Epidermal melanocyte (primary cell): ENCODE results near the gene ITGB8.

Experiments used
- DNase-seq: peaks from one replicate; pipeline ENCODE4 v3.0.0; 2011; ENCODE audit warnings: low spot score; ENCODE audit not compliant: insufficient read length

Gene ITGB8

DNA sequence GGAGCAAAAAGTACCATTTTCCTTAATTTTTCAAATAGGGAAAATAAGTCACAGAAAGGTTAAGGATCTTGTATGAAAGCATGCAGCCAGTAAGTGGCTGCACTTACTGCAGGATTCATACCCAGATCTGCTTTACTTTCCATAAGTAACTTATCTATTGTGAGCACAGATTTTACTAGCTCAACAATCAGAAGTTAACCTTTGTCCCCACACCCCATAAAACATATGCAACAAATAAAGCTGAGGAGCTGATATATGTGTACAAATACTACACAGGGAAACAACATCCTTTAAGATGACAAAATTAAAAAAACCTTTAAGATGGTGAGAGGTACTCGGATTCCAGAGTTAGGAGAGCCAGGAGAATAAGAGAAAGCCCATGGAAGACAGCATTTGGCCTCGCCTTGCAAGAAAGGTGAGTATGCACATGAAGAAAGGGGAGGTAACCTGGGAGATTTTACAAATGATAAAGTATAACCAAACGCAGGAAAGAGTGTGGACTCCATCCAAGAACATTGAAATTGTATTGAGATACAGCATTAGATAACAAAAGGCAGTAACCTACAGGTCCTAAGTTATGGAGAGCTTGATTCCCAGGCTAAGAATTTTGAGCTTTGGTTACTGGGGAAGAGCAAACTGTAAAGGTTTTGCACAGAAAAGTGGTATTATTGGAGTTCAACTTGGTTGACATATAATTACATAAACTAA is 87.1 kb downstream of the ITGB8 start:
- no peak for DNase-seq

DNA sequence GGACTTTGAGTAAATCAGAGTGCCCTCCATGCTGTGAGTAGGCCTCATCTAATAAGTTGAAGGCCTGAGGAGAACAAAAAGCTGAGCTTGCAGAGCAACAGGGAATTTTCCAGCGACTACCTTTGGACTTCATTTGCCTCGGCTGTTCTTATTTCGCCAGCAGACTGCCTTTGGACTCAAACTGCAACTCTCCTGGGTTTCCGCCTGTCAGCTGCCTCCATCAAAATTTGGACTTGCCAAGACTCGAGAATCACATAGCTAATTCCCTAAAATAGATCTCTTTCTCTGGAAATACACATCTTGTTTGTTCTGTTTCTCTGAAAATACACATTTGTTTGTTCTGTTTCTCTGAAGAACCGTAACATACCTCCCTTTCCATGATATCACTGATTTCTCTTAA is 93.8 kb downstream of the ITGB8 start:
- no peak for DNase-seq

DNA sequence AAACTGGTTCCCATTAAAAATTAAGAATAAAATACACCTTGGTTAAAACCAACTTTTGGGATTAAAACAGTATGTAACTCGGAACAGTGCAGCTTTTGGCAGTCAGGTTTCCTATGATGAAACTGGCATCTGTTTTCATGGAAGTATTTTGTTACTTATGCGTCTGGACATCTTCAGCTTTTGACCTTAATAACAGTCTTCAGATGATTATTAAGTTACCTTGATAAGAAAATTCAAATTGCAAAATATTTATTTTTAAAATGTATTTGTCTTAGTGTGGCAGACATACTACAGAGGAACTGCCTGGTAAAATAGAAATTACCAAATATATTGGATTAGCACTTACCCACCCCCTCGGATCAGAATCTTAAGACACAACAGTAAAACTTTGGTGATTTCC is 100.0 kb downstream of the ITGB8 start:
- DNase-seq = no peak

DNA sequence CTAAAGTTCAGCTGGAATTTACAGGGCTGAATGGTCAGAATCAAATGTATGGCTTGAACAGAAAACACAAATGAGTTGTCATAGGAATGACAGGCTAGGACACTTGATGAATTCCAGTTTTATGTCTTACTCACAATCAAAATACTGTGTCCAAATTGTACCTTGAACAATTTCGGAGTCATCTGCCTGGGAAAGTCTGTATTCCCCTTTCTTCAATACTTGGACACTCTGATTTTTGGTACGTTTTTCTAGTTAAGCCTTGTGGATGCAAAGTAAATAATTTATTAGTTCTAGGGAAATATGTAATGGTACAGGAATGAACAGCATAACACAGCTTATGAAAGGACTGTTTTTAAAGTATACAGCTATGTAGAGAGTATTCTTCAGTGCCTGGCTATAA is 100.4 kb downstream of the ITGB8 start:
- DNase-seq = no peak

DNA sequence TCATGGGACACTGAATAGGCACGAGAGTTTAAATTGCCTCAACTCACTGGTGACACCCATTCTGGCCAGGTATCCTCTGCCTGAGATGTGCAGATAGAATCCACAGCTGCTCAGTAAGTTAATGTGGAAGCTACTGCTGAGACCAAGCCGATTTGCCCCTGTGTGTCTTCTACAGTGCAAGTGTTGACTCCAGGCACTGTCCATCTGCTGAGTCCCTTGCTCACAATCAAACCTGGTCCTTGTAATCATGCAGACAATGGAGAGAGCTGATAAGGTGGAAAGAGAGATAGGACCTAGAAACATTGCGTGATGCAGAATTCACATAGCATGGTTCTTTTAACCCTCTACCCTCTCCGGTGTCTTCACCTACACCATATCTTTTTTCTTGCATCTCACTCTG is 101.4 kb downstream of the ITGB8 start:
- no peak for DNase-seq

DNA sequence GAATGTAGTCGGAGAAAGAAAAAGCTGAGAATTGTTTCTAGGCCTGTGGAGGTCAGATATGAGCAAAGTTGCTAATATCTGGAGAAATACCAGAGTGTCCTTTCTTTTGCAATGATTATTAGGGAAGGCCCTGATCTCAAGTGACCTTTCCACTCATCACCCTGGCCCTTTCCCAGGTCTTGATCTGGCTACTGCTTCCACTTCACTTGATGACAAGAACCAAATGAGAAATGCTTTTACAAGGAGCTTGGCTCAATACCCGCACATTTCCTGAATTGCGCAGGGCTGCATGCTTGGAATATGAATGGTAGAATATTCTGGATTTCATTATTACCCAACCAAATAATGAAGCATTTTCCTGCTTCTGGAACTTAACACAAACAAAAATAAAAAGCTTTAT is 104.6 kb downstream of the ITGB8 start:
- DNase-seq = no peak

DNA sequence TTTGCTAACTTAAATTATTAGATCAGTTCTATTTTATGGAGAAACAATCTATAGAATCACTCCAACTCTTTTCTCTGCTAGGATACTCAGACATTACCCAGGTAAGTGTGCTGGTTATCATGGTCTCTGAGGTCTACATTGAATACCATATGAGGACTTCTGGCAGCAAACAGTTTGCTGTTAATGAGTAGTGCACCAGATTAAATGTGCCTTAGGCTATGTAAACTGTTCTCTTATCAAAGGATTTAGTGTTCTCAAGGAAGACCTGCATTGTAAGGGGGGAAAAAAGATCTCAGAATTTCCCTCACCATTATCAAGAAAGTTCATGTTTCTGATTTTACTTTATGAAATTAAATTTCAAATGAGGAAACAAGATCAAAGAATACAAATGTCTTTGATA is 107.5 kb downstream of the ITGB8 start:
- DNase-seq = peak; percentile 62

DNA sequence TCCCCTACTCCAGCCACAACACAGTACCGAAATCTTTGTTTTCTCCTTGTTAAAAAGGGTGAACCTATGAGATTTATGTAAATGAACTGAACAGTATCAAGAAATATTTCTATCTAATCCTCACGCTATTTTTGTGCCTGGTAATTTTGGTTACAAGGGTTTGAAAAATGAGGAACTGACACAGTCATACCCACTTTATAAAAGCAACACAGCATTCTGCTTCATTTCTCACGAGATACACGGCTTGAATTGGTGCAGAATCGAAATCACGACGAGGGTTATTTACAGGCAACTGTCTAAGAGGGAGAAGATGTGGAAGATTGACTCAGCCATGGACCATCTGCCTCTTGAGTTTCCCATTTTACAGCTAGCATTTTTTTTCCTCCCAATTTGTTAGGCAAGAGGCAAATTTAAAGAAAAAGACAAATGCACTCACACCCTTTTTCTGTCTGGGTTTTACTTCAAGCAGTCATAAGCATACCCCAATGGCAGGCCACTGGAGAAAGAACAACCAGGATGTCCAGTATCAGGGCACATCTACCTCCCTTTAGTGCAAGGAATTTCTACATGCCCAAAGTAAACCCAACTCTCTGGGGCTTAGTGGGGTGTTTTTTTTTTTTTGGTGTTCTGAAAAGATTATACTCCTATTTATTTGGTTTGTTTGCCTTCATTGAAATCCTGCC is 108.1 kb downstream of the ITGB8 start:
- DNase-seq = no peak

DNA sequence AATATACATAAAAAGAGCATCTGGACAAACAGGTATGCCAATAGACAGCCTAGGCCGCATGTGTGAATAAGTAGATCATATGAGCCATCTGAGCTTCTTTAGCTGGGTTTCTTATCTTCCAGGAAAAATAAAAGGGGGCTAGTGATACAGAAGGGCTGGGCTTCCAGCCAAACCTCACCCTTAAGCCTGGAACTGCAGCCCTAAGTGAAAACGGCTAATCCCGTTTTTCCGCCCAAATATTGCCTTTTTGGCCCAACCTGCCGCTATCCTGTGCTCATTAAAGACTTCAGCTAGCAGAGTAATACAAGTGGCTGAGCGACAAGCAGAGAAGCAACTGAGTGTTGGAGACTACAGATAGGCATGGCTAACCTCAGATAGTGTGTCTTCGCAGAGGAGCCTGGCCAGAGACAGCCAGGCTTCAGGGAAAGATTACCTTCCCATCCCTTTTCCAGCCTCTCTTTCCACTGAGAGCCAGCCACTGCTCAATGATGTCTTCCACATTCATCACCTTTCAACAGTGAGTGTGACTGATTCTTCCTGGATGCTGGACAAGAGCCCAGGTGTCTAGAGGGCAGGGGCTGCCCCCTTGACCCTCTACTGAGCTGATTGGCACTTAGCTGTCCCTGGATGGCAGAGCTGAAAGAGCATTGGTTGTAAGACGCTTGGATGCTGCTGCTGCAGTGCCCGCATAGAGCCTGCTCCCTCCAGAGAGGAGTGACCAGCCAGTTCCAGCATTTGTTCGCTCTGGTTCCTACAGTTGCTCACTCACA is 108.9 kb downstream of the ITGB8 start:
- no peak for DNase-seq

DNA sequence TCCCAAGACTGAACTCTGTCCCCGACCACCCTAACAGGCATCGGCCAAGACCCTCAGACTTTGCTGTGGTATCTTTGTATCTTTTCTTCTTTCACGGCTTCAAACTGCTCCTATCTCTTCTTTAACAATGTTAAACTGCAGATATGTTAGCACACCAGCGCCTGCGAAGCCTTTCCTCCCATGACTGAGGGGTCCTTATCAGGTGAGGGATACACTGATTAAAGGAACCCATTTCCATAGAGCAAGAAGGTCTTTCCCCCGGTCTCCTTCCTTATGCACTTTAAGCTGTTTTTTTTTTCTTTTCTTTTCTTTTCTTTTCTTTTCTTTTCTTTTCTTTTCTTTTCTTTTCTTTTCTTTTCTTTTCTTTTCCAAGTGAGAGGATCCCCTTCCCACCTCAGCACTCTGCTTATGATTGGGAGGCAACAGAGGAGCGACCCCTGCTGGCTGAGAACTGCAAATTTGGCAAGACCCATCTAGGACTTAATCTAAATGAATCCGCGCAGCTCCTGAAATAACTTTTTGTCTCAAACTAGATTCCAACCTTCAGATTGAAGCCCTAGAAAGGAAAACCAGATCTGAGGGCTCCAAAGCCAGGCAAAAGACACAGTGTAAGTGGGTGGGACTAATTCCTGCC is 109.9 kb downstream of the ITGB8 start:
- DNase-seq = no peak

DNA sequence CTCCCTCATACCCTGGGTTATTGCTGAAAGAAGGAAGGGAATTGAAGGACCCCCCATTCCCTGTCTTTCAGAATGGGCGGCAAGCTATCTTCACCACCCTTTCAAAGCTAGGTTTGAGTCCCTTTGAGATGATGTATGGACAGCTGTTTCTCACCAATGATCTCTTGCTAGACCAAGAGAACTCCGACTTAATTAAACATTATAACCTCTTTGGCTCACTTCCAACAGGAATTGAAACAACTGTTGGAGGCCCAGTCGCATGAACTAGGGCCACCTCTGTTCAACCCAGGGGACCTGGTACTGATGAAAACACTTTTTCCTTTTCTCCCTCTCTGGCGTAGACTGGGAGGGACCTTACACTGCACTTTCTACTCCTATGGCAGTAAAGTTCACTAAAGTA is 110.6 kb downstream of the ITGB8 start:
- no peak for DNase-seq

DNA sequence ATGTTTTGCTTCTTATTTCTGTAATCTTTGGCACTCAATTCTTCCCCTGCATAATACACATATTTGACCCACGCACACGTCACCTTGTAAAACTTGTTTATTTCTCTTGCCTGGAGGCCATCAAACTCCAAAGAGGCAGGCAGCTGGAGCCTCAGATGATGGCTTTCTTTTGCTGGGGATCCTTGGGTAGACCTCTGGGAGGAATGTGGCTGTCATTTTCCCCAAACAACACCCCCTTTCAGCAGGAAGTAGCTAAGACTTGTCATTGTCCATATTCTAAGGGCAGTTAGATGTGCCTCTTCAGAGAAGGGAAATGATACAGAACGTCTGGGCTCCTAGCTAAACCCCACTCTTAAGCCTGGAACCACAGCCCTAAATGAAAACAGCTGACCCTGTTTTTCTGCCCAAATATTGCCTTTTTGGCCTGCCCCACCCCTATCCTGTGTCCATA is 111.3 kb downstream of the ITGB8 start:
- no peak for DNase-seq

DNA sequence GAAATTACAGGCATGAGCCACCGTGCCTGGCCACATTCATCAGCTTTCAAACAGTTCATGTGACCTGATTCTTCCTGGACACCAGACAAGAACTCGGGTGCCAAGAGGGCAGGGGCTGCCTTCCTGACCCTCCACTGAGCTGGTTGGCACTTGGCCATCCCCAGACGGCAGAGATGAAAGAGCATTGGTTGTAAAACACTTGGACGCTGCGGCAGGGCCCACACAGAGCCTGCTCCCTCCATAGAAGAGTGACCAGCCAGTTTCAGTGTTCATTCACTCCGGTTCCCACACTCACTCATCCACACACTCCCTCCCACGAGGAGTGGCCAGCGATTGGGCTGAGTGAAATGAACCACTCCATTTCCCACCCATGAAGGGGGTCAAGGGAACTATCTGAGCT is 112.3 kb downstream of the ITGB8 start:
- no peak for DNase-seq

DNA sequence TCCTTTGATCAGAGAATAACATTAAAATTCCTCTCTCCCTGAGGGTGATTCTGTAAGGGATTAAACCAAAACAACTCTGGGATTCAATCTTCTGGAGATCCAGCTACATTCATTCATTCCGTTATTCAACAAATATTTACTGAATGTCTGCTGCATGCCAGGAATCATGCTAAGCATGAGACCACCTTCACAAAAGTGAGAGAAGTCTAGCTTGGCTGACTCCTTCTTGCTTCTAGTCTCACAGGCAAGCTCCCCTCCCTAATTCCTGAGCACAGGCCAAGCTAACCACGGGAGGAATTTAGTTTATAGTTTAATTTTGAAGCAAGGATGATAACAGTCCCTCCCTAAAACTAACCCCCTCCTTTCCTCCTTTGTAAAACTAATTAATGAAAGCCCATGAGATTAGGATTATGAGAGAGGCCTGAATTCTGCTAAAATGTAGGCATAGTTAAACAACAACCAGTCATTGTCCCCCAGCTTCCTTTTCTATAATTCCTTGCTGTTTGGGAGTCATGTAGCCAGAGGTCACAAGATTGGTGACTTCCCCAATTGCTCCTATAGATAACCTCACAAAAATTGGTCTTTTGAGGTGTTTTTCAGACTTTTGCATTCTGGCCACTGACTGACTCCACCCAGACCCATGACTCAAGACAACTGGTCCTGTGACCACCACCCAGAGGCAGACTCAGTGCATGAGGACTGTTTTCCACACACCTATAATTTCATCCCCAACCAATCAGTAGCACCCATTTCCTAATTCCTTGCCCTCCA is 113.5 kb downstream of the ITGB8 start:
- DNase-seq = no peak

DNA sequence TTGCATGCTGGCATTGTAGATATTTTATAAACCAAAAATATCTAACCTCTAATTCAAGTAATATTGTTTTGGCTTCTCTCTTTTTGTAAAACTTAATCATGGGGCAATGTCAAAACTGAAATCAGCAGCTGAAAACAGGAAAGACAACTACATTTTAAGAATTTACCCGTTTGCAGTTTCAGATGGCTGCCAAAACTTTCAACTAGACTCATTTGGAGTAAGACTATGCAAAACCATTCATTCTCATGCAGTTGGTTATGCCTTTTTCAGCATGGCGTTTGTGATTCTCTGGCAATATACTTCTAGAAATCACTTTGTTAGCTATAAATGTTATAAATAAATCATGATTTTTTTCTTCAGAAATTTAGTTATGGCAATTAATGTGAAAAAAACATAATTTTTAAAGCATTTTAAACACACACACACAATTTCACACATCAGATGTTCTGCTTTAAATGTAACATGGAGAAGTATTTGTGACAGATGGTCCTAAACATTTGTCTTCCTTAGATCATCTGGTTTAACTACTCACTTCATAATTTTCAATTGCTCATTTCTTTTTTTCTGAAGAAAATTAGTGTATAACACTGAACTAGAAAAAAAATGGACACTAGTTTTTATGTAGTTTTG is 116.4 kb downstream of the ITGB8 start:
- DNase-seq = no peak

DNA sequence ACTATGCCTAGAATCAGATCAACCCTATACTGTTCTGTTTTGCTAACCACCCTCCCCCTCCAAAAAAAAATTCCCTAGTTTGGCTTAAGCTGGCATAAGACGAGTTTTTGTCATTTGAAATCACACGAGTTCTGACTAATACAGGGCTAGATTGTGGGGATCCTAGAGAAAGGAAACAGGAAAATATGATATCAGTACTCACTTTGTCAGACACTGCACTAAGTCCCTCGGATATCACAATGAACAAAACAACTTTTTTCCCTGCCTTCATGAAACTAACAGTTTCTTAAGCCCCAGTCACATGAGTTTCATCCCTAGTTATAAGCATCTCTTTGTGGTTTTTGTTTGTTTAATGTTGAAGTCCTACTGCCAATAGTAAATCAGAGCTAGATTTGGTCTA is 118.5 kb downstream of the ITGB8 start:
- DNase-seq = peak; percentile 56

DNA sequence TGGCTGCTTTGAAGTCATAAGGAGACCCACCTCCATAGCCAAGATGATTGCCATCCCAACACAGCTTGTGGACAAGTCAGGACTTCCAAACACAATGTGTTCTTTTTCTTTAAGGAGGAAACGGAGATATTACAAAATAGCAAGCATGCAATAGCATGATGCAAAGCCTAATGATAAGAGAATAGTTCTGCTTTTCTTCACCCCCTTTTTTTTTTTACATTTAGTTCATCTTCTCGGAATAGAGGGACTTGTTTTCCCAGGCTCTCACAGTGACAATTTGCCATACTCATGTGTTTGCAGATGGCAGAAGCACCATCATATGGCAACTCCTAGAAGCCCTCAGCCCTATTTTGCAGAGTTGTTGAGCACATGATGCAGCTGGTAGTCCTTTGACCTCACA is 119.8 kb downstream of the ITGB8 start:
- DNase-seq = no peak

DNA sequence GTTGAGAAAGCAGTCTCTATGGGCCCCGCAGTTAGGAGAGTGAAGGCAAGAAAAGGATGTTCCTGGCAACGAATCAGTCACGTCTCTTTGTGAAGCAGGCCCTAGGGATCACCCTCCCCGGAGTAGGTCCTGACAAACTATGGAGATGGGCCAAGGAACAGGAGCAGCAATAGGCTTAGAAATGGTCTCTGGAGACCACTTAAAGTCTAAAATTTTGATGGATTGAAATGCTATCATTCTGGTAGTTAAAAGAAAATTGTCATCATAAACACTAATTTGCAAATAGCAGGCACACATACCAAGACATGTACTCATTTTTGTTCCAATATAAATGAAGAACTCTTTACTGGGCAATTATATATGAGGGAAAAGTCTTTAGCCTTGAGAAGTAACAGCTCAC is 123.5 kb downstream of the ITGB8 start:
- no peak for DNase-seq

DNA sequence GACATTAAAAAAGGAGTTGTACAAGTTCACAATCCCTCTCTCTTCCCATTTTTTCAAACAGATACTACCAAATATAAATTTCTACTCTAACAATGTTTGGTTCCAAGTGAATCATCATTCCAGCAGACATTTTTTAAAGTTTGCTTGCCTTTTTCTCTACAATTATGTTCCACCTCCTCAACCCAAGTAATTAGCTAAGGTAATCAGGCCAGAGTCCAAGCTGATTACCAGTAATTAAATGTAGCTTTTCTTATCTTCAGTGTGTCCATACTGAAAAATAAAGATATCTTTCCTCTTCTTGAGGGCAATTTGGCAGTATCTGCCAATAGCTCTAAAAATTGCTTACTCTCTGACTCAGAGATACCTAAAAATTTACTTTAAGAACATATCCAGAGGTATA is 126.0 kb downstream of the ITGB8 start:
- no peak for DNase-seq

DNA sequence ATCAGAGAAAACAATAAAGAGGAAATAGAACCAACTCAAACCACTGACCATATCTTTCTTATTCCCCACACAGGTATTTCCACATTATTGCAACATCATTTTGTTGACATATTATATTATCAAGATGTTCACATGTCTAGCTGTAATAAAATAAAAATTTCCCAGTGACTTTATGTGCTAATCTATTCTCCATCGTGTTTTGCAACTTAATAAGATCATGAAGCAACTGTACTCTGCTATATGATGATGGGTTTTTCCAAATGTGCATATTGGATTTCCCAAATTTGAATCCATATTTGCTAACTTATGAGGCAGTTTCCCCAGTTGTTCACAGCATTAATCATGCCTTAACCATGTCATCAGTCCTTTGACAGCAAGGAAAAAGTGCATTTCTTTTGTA is 127.8 kb downstream of the ITGB8 start:
- DNase-seq = no peak

DNA sequence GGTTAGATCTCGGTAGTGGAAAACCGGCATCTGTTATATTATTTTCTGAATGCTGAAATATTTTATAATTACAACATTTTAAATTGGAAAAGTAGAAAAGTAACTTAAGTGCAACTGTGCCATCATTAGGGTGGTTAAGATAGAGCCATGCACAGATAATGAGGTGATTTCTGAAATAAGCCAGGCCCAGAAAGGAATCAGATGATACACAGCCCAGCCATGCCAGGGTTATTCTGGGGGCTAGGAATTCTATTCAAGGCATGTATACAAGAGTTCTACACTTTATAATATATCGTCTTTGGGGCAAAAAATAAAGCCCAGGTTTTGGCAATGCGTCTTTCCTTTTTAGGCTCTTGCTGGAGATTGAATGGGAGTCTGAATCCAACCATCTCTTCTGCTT is 128.7 kb downstream of the ITGB8 start:
- DNase-seq = no peak
